Esophagus muscularis mucosa (tissue), 4 donors: ENCODE results near the gene ANKMY2.

Source experiments
- CTCF ChIP-seq, 3 experiments: fragments of 200-600 bp in 2 of 3; fragments of 450-650 bp in 1 of 3; sonication (generic) in 2 of 3; IDR thresholded peaks; one replicate each; pipeline ENCODE4 v1.5.1; 2017 to 2019; ENCODE audit warnings: antibody characterized with exemption in 3 of 3, mild to moderate bottlenecking in 2 of 3, moderate library complexity in 1 of 3
- EP300 ChIP-seq: sonication (generic); formaldehyde crosslinking; IDR thresholded peaks from one replicate; pipeline ENCODE4 v1.6.1; 2017; ENCODE audit warnings: antibody characterized with exemption
- POLR2A ChIP-seq: fragments of 450-650 bp; IDR thresholded peaks from one replicate; pipeline ENCODE4 v1.6.1; 2017; ENCODE audit warnings: antibody characterized with exemption, moderate library complexity, mild to moderate bottlenecking, low read depth
- POLR2AphosphoS5 ChIP-seq, 2 donors: sonication (generic); formaldehyde crosslinking; IDR thresholded peaks; one replicate each; pipeline ENCODE4 v1.6.1; 2017; ENCODE audit warnings: antibody characterized with exemption in 2 of 2

GRCh38 chr7:16558761-16559302, 86.7 kb downstream of the ANKMY2 start:
- no peak for TF ChIP-seq CTCF (IDR thresholded peaks at IDR 0.05)
- no peak for TF ChIP-seq POLR2AphosphoS5 (IDR thresholded peaks at IDR 0.05)
- no peak for TF ChIP-seq EP300
- no peak for TF ChIP-seq POLR2A
